Neural progenitor cell (in vitro differentiated cells): ENCODE results near the gene RPL32.

Experiments
- EZH2 ChIP-seq: fragments of 200-600 bp; sonication (generic); IDR thresholded peaks from 2 replicates; pipeline ENCODE4 v1.6.1; 2017; ENCODE audit warnings: antibody characterized with exemption, mild to moderate bottlenecking, moderate library complexity
- EZH2phosphoT487 ChIP-seq: fragments of 200-600 bp; sonication (generic); IDR thresholded peaks from 2 replicates; pipeline ENCODE4 v1.6.1; 2017; ENCODE audit warnings: antibody characterized with exemption
- TF ChIP-seq, protein P1 (sequence below): fragments of 200-600 bp; sonication (generic); IDR thresholded peaks from 2 replicates; pipeline ENCODE4 v1.5.1; 2017; ENCODE audit warnings: antibody characterized with exemption, mild to moderate bottlenecking

DNA sequence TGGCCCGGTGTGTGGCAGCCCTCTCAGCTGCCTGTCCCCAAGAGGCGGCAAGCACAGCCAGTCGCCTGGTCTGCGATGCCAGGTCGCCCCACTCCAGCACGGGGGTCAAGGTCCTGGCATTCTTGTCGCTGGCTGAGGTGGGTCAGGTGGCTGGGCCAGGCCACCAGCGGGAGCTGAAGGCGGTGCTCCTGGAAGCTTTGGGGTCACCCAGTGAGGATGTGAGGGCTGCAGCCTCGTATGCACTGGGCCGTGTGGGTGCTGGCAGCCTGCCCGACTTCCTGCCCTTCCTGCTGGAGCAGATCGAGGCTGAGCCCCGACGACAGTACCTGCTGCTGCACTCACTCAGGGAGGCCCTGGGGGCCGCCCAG is 24.0 kb downstream of the RPL32 start:
- no peak for TF ChIP-seq EZH2
- TF ChIP-seq, protein P1, sequence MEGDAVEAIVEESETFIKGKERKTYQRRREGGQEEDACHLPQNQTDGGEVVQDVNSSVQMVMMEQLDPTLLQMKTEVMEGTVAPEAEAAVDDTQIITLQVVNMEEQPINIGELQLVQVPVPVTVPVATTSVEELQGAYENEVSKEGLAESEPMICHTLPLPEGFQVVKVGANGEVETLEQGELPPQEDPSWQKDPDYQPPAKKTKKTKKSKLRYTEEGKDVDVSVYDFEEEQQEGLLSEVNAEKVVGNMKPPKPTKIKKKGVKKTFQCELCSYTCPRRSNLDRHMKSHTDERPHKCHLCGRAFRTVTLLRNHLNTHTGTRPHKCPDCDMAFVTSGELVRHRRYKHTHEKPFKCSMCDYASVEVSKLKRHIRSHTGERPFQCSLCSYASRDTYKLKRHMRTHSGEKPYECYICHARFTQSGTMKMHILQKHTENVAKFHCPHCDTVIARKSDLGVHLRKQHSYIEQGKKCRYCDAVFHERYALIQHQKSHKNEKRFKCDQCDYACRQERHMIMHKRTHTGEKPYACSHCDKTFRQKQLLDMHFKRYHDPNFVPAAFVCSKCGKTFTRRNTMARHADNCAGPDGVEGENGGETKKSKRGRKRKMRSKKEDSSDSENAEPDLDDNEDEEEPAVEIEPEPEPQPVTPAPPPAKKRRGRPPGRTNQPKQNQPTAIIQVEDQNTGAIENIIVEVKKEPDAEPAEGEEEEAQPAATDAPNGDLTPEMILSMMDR, result no peak
- no peak for TF ChIP-seq EZH2phosphoT487
